GM04504 (cell line): Measurements from ENCODE around the gene IGFBP6.
A peak's percentile ranks its signal among the peaks of the same experiment; 100 is the strongest.
"Not testable (repeated sequence)": the region's sequence is repeated elsewhere in the genome, so short reads cannot be mapped to it uniquely, and the experiment has no call there.

Experiments
- DNase-seq: peaks from one replicate; pipeline ENCODE4 v3.0.0-alpha.2; 2012; ENCODE audit warnings: low read depth

The IGFBP6 gene

DNA sequence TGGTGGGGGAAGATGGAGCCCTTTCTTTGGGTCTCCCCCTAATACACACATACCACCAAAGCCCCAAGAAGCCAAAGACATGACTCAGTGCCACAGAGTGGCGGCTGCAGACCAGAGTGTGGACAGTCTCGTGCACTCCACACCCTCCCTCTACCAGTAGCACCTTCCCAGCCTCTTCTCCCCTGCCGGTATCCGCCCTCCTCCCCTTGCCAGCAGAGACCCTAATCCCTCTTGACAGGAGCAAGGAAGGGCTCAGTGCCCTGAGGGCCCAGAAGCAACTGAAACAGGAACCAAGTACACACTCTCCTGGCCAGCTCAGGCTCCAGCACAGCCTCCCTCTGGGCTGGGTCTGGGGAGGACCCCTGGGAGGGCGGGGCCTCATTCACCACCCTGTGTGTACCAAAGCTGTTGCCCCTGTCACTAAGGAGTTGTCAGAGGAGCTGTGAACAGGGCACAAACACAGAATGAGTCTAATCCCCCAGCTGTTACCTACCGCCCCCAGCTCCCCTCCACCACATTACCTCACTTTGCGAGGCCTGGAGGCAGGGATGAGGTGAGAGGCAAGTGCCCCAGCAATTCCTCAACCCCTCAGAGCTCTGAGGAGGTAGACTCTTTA is 26.5 kb upstream of the IGFBP6 start:
- DNase-seq, result no peak

DNA sequence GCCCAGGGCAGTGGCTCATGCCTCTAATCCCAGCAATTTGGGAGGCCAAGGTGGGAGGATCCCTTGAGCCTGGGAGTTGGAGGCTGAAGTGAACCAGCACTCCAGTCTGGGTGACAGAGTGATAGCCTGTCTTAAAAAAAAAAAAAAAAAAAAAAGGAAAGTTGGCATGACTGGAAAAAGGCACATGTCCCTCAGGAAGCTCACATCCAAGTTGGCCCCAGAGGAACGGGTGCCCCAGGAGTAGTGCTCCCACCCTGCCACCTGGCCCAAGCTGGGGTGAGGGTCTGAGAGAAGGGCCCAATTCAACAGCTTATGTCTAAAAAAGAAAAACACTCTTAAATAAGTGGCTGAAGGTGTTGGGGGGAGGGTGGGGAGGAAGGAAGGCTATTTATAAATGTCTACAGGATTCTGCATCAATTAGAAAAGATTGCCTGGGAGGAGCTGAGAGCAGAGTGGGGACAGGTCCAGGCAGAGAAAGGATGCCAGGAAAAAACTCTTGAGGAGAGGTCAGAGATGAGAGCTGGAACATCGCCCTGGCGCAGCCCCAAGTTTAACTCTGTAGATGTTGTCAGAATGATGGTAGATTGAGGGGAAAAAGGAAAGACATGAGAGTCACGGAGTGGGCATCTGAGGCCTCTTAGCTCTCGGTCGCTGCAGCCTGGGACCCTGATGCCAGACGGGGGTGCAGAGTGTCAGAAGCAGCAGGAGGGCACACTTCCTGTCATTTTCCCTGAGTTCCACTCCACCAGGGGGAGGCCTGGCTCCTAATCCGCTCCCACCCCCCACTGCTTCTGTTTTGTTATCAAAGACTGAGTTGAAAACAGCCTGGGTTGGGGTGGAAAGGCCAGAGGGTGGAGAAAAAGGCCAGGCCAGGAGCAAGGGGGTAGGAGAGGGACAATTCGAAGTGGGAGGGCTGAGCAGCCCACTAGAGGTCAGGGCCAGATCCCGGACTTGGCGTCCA is 25.6 kb upstream of the IGFBP6 start:
- DNase-seq, result no peak

DNA sequence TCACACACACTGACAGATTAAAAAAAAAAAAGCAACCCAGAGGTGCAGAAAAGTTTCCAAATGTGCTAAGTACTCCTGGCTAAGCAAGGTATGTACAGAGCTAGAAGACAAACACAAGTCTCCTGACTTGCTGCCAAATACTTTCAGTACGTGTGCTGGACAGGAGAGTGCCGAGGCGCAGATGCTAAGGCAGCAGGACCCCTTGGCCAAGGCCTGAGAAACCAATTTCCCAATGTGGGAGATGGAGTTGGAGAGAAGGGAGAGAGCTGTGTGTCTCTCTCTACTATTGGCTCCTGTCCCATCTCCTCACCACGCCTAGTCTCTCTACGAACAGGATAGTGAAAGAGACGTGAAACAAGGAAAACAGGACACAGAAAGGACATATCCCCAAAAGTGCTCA is 23.6 kb upstream of the IGFBP6 start:
- DNase-seq, result no peak

DNA sequence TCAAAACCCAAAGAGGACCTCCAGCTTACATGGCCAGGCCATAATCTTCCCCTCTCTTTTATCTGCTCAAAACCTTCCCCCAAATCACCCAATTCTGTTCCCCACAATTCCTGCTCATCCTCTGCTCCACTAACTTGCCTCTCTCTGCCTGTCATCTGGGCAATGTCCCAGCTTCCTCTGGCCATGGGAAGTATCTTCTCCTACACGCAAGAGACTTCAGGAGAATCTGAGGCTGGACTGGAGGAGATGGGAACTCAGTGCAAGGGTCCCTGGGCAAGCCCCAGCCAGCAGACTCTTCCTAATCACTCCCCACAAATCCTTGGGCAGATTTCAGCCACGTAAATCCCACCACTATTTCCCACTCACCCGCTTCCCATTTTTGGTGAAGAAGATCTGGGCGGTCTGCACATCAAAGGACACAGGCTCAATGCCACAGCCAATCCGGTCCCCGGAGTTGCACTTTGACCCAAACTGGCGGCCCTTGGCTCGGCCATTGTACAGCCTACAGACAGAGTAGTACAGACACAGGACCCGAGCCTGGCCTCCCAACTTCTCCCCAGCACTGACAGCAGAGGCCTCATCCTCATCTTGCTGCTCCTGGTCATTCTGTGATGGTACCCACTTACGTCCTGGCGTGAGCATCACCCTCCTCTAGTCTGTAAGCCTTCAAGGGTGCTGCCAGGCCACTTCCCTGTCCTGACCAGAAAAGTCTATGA is 23.0 kb upstream of the IGFBP6 start:
- no peak for DNase-seq

DNA sequence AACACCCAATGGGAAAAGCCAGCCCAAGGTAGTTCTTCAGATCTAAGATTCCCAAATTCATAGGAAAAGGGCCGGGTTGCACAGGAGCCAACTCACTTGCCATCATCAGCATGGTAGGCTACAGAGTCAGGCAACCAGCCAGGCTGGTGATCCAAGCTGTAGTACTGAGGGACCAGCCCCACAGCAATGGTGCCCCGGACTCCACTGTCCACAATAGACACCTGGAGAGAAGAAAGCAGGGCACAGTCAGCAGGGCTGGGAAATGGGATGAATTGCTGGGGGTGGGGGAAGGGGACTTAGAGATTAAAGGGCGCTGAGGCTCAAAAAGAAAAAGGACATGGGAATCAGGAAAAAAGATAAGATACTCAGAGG is 22.5 kb upstream of the IGFBP6 start:
- no peak for DNase-seq

DNA sequence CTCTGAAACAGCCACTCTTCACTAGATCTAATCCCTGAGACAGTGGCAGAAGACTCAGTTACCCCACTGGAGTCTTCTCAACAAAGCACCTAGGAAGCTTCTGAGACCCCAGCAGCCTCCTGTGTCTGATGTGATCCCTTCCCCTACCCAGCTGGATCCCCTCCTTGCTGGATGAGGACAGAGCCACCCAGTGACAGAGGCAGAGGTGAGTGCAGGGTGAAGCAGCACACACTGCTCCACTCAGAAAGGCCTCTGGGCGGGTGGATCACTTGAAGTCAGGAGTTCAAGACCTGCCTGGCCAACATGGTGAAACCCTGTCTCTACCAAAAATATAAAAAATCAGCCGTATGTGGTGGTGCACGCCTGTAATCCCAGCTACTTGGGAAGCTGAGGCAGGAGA is 21.0 kb upstream of the IGFBP6 start:
- no peak for DNase-seq

DNA sequence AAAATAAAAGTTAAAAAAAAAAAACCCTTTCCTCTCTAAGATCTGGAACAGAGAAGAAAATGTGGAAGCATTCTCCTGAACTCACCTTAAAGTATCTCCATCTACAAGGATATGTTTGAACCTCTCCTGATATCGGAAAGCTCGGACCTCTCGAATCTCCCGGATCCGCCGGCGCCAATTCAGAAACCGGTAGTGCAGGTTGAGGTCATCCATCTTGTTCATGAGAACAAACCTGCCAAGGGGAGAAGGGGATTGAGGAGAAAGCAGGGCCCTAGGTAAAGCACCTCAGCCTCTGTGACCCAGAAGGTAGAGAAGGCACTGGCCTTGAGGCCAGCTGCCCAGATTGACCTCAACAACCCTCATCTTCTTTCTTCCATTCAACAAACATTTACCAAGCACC is 20.4 kb upstream of the IGFBP6 start:
- no peak for DNase-seq

DNA sequence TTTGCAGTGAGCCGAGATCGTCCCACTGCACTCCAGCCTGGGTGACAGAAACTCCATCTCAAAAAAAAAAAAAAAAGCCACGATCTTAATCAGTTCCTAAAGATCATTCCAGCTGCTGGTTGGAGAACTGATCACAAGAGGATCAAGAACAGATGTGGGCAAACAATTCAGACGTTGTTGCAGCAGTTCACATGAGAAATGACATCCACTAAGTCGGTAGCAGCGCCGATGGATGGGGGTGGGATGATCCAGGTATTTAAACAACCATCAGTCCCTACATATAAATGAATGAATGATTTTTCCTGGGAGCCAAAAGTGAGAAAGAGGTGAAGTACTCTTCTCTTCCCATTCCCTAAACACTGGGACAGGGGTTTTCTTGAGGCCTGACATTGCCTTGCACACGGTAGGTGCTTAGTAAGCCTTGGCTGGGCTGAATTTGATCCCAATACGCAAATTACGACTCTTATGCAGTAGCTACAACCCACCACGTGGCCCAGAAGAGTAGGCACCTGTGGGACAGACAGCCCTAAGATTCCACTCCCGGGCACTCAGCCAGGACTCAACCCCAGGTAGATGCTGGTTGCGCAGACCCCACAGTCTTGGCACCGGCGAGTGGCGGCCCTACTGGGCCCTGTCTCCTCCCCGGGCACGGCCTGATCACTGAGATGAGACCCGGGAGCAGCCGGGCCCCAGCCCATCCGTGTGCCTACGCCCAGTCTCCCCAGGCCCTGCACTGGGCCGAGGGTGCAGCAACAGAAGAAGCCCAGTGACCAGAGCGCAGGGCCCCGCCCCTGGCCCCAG is 18.8 kb upstream of the IGFBP6 start:
- DNase-seq, result no peak

DNA sequence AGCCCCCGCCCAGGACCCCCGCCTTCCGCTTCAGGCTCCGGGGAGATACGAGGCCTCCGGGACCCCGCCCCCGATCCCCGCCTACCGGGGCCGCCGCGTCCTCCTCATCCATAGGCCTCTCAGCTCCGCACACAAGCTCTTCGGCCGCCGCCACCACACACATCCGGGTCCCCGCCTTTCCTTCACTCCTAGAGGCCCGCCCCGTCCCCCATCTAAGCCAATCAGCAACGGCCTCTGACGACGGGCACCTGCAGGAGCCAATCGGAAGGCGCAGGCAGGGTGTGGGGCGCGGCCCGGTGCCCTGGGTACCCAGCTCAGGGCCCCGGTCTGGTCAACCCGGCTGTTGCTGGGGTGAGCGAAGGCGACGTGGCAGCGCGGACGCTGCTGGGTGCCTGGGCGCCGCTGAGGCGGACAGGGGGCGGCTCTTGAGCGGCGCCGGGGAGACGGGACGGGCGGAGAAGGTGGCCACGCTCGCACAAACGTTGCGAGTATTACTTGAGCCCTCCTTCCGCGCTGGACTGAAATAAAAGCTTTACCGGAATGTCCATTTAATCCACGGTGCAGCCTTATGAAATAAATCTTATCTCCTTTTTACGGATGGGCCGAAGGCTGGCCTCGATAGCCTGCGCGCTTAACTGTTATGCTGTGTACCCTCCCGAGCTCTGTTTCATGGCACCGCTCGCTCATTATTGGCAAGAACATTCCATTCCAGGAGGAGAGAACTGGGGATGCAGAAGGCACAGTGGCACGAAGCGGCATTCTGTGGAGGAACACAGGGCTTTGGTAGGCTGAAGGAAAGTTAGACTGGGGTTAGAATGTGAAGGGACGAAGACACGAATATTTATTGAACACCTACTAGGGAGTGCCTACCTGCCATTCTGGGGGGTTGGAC is 18.0 kb upstream of the IGFBP6 start, which contains the start of gene SPRYD3:
Gene SPRYD3, minus strand, starts transcription at position 165 of the 892 bp plus-strand sequence. Its CDS starts 57 bp downstream, at position 108.
- peak; percentile 96 for DNase-seq

DNA sequence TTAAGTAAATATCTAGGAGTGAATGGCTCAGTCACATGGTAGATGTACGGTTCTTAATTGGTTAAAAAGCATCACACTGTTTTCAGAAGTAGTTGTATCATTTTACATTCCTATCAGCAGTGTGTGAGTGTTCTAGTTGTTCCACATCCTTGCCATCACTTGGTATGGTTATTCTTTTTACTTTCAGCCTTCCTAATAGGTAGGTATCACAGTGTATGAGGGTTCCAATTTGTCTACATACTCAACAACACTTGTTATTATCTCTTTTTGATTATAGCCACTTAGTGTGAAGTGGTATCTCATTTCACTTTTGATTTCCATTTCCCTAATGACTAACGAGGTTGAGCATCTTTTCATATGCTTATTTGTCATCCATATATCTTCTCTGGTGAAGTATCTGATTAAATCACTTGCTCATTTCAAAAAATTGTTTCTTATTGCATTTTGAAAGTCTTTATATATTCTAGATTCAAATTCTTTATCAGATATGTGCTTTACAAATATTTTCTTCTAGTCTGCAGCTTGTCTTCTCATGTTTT is 14.8 kb upstream of the IGFBP6 start:
- no peak for DNase-seq

DNA sequence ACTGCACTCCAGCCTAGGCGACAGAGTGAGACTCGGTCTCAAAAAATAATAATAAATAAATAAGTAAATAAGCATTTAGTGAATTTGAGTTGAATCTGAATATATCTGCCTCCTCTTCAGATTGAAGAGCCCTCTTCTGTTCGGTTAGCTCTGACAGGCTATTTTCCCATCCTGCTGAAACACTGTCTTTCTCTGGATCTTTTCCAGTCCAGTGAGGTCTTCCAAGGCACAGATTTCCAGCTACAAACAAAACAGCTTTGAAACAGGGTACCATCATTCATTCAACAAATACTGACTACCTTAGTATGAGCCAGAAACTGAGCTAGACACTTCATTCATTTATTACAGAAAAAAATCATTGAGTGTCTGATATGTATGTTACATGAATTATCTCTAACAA is 11.1 kb upstream of the IGFBP6 start:
- DNase-seq, result no peak

DNA sequence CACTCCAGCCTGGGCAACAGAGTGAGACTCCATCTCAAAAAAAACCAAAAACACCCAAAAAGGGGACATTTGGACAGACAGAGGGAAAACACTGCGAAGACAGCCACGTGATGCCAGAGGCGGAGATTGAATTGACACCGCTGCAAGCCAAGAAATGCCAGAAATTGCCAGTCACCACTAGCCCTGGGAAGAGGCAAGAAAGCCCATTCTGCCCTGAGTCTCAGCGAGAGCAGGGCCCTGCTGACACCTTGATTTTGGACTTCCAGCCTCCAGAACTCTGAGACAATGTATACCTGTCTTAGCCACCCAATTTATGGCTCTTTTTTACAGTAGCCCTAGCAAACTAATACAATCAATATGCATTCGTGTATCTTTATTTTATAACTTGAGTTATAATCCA is 7.4 kb upstream of the IGFBP6 start:
- no peak for DNase-seq

DNA sequence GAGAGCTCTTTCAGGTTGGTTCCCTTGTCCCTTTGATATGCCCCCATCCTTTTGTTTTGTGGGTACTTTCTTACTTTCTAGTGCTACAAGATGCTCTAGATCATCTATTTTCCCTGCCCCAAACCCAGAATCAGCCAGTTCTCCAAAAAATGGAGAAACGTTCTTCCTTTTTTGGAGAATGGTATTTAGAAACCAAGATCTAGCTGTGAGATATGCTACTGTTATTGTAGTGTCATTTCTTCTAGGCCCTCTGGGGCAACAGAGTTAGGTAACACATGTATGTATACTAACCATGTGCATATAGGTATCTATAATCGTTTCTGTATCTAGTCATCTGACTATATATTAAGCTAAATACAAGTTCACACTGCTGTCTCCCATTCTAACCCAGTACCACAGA is 6.9 kb upstream of the IGFBP6 start:
- no peak for DNase-seq

DNA sequence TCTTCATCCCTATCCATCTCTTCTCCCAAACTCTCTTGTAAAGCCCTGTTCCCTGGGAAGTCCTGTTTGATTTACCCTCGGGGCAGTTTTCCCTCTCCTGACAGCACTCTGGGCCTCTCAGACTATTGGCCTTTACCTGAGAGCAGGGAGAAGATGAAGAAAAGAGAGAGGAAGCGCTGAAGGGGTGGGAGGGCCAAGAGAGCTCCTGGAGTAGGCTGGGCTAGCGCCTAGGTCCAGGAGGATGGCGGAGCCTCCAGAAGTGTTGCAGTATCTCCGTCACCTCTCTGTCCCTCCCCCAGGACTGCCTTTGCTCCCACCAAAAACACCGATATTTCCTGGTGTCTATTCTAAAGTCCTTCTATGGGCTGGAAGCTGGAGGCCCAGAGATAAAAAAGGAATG is 5.7 kb upstream of the IGFBP6 start:
- DNase-seq, result no peak

DNA sequence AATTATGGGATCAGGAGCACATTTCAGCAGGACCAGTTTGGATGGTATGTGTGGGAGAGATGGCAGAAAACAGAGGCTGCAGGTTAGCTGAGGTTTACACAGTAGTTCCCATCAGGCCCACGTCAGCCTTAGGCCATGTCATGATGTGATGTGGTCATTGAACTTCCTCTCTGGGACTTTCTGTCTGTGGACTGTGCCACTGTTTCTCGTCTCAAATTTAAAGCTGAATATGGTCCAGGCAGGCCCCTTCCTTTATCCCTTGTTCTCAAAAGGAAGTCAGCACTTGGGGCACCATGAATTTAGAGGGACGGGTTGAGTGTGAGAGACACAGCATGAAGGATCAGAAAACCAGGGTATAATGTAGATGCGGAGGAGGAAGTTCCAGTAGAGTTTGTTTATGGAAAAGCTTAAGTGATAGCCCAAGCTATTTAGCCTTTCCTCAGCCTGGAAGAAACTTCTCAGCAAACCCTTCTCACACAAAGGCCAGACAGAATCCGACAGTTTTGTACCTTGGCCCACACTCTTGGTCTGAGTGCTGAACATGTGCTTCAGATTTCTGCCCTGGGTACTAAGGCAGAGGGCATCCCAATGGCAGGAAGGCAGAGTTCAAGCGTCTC is 3.6 kb upstream of the IGFBP6 start:
- no peak for DNase-seq

DNA sequence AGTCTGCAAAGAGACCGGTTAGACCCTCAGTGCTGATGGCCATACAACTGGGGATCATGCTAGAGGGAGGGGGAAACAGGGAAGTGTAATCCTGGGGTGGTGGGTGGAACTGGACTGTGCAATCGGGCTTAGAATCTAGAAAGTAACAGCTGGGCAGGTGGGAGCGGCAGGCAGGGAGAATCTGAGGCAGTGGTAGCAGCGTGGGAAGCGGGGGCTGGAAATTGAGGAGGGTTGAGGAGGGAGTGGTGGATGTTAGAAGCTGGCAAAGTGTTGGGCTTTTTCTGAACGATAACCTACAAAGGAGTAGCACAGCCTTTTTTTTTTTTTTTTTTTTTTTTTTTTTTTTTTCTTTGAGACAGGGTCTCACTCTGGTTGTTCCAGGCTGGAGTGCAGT is 3.1 kb upstream of the IGFBP6 start:
- no peak for DNase-seq

DNA sequence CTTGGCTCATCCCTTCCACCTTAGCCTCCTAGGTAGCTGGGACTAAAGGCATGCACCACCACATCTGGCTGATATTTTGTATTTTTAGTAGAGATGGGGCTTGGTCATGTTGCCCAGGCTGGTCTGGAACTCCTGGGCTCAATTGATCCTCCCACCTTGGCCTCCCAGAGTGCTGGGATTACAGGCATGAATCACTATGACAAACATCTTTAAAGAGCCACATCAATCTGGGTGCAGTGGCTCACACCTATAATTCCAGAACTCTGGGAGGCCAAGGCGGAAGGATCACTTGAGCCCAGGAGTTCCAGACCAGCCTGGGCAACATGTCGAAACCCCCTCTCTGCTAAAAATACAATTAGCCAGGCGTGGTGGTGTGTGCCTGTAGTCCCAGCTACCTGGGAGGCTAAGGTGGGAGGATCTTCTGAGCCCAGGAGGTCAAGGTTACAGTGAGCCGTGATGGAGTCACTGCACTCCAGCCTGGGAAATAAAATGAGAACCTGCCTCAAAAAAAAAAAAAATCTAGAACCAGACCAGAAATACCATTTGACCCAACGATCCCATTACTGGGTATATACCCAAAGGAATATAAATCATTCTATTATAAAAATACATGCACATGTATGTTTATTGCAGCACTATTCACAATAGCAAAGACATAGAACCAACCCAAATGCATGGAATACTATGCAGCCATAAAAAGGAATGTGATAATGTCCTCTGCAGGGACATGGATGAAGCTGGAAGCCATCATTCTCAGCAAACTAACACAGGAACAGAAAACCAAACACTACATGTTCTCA is 2.5 kb upstream of the IGFBP6 start:
- DNase-seq, result not testable (repeated sequence)

DNA sequence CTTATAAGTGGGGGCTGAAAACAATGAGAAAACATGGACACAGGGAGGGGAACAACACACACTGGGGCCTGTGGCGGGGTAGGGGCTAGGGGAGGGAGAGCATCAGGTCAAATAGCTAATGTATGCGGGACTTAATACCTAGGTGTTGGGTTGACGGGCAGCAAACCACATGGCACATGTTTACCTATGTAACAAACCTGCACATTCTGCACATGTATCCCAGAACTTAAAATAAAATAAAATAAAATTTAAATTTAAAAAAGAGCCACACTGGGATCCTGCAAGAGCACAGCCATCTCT is 1.9 kb upstream of the IGFBP6 start:
- not testable (repeated sequence) for DNase-seq

DNA sequence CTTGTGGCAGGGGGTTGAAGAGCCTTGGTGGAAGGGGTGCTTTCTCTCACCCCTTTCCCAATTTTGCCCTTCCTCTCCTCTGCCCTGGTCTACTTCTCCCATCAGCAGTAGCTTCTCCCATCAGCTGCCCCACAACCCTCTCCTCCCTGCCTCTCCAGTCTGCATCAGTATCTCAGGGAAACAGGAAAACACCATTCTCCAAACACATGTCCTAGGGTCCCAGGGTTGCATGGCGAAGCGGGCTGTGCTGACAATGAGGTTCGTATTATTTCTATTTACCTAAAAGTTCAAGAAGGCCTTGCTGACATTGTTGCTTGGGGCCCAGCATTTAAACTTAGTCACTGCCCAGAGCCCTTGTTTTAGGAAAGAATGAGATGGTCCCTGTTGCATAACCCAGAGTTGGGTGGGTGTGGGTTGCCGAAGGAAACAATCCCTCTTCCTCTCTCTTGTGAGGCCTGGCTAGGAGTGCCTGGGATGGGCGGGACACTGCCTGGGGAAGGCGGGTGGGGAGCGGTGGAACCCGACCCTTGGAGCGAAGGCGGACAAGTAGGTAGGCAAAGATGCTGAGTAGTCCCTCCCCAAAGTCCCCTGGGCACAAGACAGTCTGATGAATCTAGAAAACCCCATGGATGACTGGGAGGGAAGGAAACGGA is 1.3 kb upstream of the IGFBP6 start:
- DNase-seq, result peak; percentile 84
